ENCODE measurements around the gene TRIM44.

DNA sequence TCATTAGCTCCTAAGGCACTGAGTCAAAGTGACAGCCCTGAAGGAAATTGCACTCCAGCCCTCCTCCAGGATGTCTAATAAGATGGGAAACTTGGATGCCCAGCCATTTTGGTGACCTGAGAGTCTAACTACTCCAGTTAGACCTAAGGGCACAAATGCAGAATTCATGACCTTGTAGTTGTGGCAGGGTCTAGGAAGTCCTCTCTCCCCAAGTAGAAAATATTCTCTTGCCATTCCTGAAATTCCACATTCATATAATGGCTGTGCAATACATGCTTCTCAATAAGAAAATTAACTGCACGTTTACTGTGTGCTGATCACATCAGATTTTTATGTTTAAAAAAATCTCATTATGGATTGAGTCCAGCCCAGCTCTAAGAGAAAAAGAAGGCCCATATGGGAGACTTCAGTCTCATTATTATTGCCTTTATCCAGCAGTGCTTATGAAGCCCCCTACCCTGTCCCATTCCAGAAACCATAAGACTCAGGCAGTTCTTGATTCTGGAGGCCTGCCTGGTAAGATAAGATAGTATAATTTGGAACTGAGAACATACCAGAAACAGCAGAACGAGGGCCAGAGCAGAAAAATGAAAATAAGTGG is 147.6 kb downstream of the TRIM44 start:
- TF ChIP-seq, protein P1, sequence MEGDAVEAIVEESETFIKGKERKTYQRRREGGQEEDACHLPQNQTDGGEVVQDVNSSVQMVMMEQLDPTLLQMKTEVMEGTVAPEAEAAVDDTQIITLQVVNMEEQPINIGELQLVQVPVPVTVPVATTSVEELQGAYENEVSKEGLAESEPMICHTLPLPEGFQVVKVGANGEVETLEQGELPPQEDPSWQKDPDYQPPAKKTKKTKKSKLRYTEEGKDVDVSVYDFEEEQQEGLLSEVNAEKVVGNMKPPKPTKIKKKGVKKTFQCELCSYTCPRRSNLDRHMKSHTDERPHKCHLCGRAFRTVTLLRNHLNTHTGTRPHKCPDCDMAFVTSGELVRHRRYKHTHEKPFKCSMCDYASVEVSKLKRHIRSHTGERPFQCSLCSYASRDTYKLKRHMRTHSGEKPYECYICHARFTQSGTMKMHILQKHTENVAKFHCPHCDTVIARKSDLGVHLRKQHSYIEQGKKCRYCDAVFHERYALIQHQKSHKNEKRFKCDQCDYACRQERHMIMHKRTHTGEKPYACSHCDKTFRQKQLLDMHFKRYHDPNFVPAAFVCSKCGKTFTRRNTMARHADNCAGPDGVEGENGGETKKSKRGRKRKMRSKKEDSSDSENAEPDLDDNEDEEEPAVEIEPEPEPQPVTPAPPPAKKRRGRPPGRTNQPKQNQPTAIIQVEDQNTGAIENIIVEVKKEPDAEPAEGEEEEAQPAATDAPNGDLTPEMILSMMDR (conservative IDR thresholded peaks at IDR 0.05) = no peak
- no peak for TF ChIP-seq ZFX (IDR thresholded peaks at IDR 0.05)

Data from C4-2B (cell line).